GM18867 (cell line): ENCODE data around the gene ATXN3.

Experiments used
- ATAC-seq: cut with Tn5 transposase; IDR thresholded peaks from one replicate; pipeline ENCODE4 v1.9.1; 2021; ENCODE audit warnings: mild to moderate bottlenecking, moderate library complexity; ENCODE audit not compliant: unreplicated experiment

The ATXN3 gene

GRCh38 chr14:92010644-92011043 lies 95.7 kb downstream of the ATXN3 start:
- ATAC-seq: no peak

GRCh38 chr14:92009604-92010003 lies 96.8 kb downstream of the ATXN3 start:
- no peak for ATAC-seq
